ENCODE data around the gene BUB1. TPM values are rescaled to one million over a fixed set of nuclear protein-coding genes. Genes with fewer than 3 reads are reported as not detected.

BUB1 gene
- total and polyA plus RNA-seq, 2 donors (not counting 1 experiment from before 2014, with no cell fraction given) = 9.9 to 11.2 TPM

DNA sequence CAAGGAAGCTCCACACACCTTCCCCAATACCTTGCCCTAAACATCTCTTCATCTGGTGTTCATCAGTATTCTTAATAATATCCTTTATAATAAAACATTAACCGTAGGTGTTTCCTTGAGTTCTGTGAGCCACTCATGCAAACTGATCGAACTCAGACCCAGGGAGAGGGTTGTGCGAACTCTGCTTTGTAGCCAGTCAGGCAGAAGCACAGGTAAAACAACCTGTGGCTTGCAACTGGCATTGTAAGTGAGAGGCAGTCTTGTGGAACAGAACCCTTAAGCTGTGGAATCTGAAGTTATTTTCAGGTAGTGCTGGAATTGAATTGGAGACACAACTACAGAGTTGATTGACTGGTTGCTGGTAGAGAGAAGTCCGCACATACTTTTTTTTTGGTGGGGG is 4.7 kb downstream of the BUB1 start:
- H3K36me3 ChIP-seq (ENCODE audit: control insufficient read depth, insufficient read depth, low read length) = peaks cover 4% of the 10 kb centered on the region
- peaks cover 32% of the 10 kb centered on the region for H3K79me2 ChIP-seq (ENCODE audit: control insufficient read depth, insufficient read depth, low read length)
- peaks cover 6% of the 10 kb centered on the region for H3K4me1 ChIP-seq (ENCODE audit: control insufficient read depth, extremely low read depth, insufficient read depth, low read length)
- no peaks in the 10 kb centered on the region for H4K20me1 ChIP-seq (ENCODE audit: control insufficient read depth, extremely low read depth, insufficient read depth, low read length)
- no peak overlapping the region for H3K4me3 ChIP-seq (replicated peaks in 1 of 4; ENCODE audit: control extremely low read depth in 1 of 4, insufficient read depth in 1 of 4, low read depth in 3 of 4, low read length in 4 of 4)
- no peaks in the 10 kb centered on the region for H3K9me3 ChIP-seq (ENCODE audit: control insufficient read depth, insufficient read depth, low read depth, low read length)
- no peak overlapping the region for H3K4me2 ChIP-seq (ENCODE audit: extremely low read depth, insufficient read depth, low read length)
- no peak overlapping the region for H3K27ac ChIP-seq (ENCODE audit: insufficient read depth, low read length)
- H3K9ac ChIP-seq (ENCODE audit: insufficient read depth, low read length) = no peak overlapping the region
- no peak overlapping the region for H2AFZ ChIP-seq (ENCODE audit: low read length)
- TF ChIP-seq, protein P1, sequence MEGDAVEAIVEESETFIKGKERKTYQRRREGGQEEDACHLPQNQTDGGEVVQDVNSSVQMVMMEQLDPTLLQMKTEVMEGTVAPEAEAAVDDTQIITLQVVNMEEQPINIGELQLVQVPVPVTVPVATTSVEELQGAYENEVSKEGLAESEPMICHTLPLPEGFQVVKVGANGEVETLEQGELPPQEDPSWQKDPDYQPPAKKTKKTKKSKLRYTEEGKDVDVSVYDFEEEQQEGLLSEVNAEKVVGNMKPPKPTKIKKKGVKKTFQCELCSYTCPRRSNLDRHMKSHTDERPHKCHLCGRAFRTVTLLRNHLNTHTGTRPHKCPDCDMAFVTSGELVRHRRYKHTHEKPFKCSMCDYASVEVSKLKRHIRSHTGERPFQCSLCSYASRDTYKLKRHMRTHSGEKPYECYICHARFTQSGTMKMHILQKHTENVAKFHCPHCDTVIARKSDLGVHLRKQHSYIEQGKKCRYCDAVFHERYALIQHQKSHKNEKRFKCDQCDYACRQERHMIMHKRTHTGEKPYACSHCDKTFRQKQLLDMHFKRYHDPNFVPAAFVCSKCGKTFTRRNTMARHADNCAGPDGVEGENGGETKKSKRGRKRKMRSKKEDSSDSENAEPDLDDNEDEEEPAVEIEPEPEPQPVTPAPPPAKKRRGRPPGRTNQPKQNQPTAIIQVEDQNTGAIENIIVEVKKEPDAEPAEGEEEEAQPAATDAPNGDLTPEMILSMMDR (conservative IDR thresholded peaks at IDR 0.05 in 1 of 2, IDR thresholded peaks at IDR 0.05 in 1 of 2; ENCODE audit: low read depth in 1 of 2, low read length in 2 of 2) = no peak
- TF ChIP-seq EZH2 (IDR thresholded peaks at IDR 0.05; ENCODE audit: low read length, missing control alignments) = no peak
- H3K27me3 ChIP-seq (ENCODE audit: control insufficient read depth, insufficient read depth, low read length) = no peaks in the 10 kb centered on the region
- no peak for DNase-seq (ENCODE audit: low read depth in 2 of 2)

DNA sequence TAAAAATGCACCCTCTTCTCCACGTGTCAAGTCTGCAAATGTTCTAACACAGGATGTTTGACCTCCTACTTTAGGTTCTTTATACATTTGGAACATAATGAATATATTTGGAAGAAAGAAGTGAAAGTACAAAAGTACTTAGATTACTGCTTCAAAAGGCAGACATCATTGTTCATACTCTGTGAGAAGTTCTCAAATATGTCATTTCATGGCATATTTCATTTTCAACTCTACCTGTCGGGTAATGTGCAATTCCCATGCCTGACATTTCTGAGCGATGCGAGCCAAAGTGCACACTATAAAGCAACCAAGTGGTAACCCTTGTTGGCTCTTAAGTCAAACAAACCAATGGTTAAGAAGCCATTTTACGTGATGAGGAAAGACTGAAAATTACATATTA is 7.0 kb downstream of the BUB1 start:
- no peak overlapping the region for H3K4me3 ChIP-seq (replicated peaks in 1 of 4; ENCODE audit: control extremely low read depth in 1 of 4, insufficient read depth in 1 of 4, low read depth in 3 of 4, low read length in 4 of 4)
- no peak overlapping the region for H2AFZ ChIP-seq (ENCODE audit: low read length)
- no peak for DNase-seq (ENCODE audit: low read depth in 2 of 2)
- H3K27ac ChIP-seq (ENCODE audit: insufficient read depth, low read length) = no peak overlapping the region
- no peaks in the 10 kb centered on the region for H3K9me3 ChIP-seq (ENCODE audit: control insufficient read depth, insufficient read depth, low read depth, low read length)
- no peak for TF ChIP-seq EZH2 (IDR thresholded peaks at IDR 0.05; ENCODE audit: low read length, missing control alignments)
- TF ChIP-seq, protein P1 (conservative IDR thresholded peaks at IDR 0.05 in 1 of 2, IDR thresholded peaks at IDR 0.05 in 1 of 2; ENCODE audit: low read depth in 1 of 2, low read length in 2 of 2) = no peak
- no peak overlapping the region for H3K9ac ChIP-seq (ENCODE audit: insufficient read depth, low read length)
- peaks cover 14% of the 10 kb centered on the region for H3K79me2 ChIP-seq (ENCODE audit: control insufficient read depth, insufficient read depth, low read length)
- peaks cover 6% of the 10 kb centered on the region for H3K4me1 ChIP-seq (ENCODE audit: control insufficient read depth, extremely low read depth, insufficient read depth, low read length)
- H3K4me2 ChIP-seq (ENCODE audit: extremely low read depth, insufficient read depth, low read length) = no peak overlapping the region
- H3K27me3 ChIP-seq (ENCODE audit: control insufficient read depth, insufficient read depth, low read length) = no peaks in the 10 kb centered on the region
- H4K20me1 ChIP-seq (ENCODE audit: control insufficient read depth, extremely low read depth, insufficient read depth, low read length) = no peaks in the 10 kb centered on the region
- H3K36me3 ChIP-seq (ENCODE audit: control insufficient read depth, insufficient read depth, low read length) = peaks cover 6% of the 10 kb centered on the region

- Histone ChIP-seq H3K36me3 (ENCODE audit: control insufficient read depth, insufficient read depth, low read length) (peaks cover 6% of the 10 kb centered on the region), H2AFZ (ENCODE audit: low read length) (no peak overlapping the region), H4K20me1 (ENCODE audit: control insufficient read depth, extremely low read depth, insufficient read depth, low read length) (no peaks in the 10 kb centered on the region), H3K4me1 (ENCODE audit: control insufficient read depth, extremely low read depth, insufficient read depth, low read length) (no peaks in the 10 kb centered on the region), H3K9me3 (ENCODE audit: control insufficient read depth, insufficient read depth, low read depth, low read length) (no peaks in the 10 kb centered on the region), H3K27me3 (ENCODE audit: control insufficient read depth, insufficient read depth, low read length) (no peaks in the 10 kb centered on the region), H3K9ac (ENCODE audit: insufficient read depth, low read length) (no peak overlapping the region), H3K27ac (ENCODE audit: insufficient read depth, low read length) (no peak overlapping the region), H3K4me2 (ENCODE audit: extremely low read depth, insufficient read depth, low read length) (no peak overlapping the region), H3K4me3 (replicated peaks in 1 of 4; ENCODE audit: control extremely low read depth in 1 of 4, insufficient read depth in 1 of 4, low read depth in 3 of 4, low read length in 4 of 4) (no peak overlapping the region), H3K79me2 (ENCODE audit: control insufficient read depth, insufficient read depth, low read length) (peaks cover 2% of the 10 kb centered on the region)
- TF ChIP-seq, protein P1 (conservative IDR thresholded peaks at IDR 0.05 in 1 of 2, IDR thresholded peaks at IDR 0.05 in 1 of 2; ENCODE audit: low read depth in 1 of 2, low read length in 2 of 2) = no peak
- no peak for TF ChIP-seq EZH2 (IDR thresholded peaks at IDR 0.05; ENCODE audit: low read length, missing control alignments)
- no peak for DNase-seq (ENCODE audit: low read depth in 2 of 2)
Observed at GRCh38 chr2:110669079-110669478, 8.8 kb downstream of the BUB1 start.
